H1 (cell line): Measurements from ENCODE around the gene ENDOD1. TPM values are rescaled to one million over a fixed set of nuclear protein-coding genes. Genes with fewer than 3 reads are reported as not detected.

Experiments
- CTCF ChIA-PET: fragments of 300-600 bp; sonication (Branson Sonifier 250); formaldehyde crosslinking; loops from one replicate; lab custom pipeline; 2021; ENCODE audit not compliant: partially characterized antibody; lab: Charles Lee
- POLR2A ChIA-PET: fragments of 300-600 bp; sonication (Branson Sonifier 250); formaldehyde crosslinking; loops from one replicate; lab custom pipeline; 2021; ENCODE audit warnings: inconsistent platforms; ENCODE audit not compliant: partially characterized antibody; lab: Charles Lee
- DNase-seq, 2 experiments: peaks; one replicate each; pipeline versions ENCODE4 v3.0.0 to v3.0.0-alpha.2; 2010 to 2022; ENCODE audit warnings: low spot score in 2 of 2, low read depth in 1 of 2, mixed read lengths in 1 of 2
- FAIRE-seq: peaks from 2 replicates; lab custom pipeline; 2011; peaks lifted over from hg19 to GRCh38; lab: Jason Lieb, UNC
- H2AFZ ChIP-seq: 2 replicates; pipeline ENCODE4 v1.8.1; 2012; ENCODE audit warnings: low read length, inconsistent platforms
- H2AK5ac ChIP-seq: 2 replicates; pipeline ENCODE4 v1.6.1; 2013; ENCODE audit warnings: low read depth, low read length
- H2BK120ac ChIP-seq: replicated peaks from 2 replicates; pipeline ENCODE3; 2013; ENCODE audit warnings: low read depth, low read length, inconsistent platforms
- H2BK12ac ChIP-seq: 2 replicates; pipeline ENCODE4 v1.6.1; 2013; ENCODE audit warnings: low read depth, low read length
- H2BK15ac ChIP-seq: 2 replicates; pipeline ENCODE4 v1.6.1; 2013; ENCODE audit warnings: low read length
- H2BK20ac ChIP-seq: 2 replicates; pipeline ENCODE4 v1.6.1; 2013; ENCODE audit warnings: low read length
- H2BK5ac ChIP-seq: 2 replicates; pipeline ENCODE4 v1.6.1; 2013; ENCODE audit warnings: low read depth, low read length
- H3K14ac ChIP-seq: 2 replicates; pipeline ENCODE4 v1.6.1; 2013; ENCODE audit warnings: inconsistent platforms; ENCODE audit not compliant: insufficient read length
- H3K18ac ChIP-seq: 2 replicates; pipeline ENCODE4 v1.6.1; 2013; ENCODE audit warnings: low read length; ENCODE audit errors: extremely low read depth
- H3K23ac ChIP-seq: 2 replicates; pipeline ENCODE4 v1.6.1; 2013; ENCODE audit warnings: inconsistent platforms; ENCODE audit not compliant: insufficient read length
- H3K23me2 ChIP-seq: 2 replicates; pipeline ENCODE4 v1.6.1; 2013; ENCODE audit warnings: low read depth, low read length
- H3K27ac ChIP-seq: 2 replicates; pipeline ENCODE4 v1.6.1; 2011; ENCODE audit warnings: low read depth, low read length, inconsistent platforms
- H3K27me3 ChIP-seq, 4 experiments: replicated peaks in 1 of 4; 1 replicate in 1 of 4; 2 replicates in 3 of 4; pipeline versions ENCODE4 v1.6.1 to v1.8.1; 2011 to 2013; ENCODE audit warnings: low read length in 3 of 4, mild to moderate bottlenecking in 3 of 4, inconsistent platforms in 2 of 4, mixed read lengths in 2 of 4, moderate library complexity in 1 of 4; ENCODE audit not compliant: control insufficient read depth in 3 of 4, insufficient read depth in 3 of 4; ENCODE audit errors: extremely low read depth in 1 of 4
- H3K36me3 ChIP-seq, 4 experiments: 2 replicates each; pipeline versions ENCODE4 v1.6.1 to v1.8.1; 2011 to 2013; ENCODE audit warnings: mild to moderate bottlenecking in 4 of 4, low read length in 3 of 4, moderate library complexity in 2 of 4, control low read depth in 1 of 4, inconsistent platforms in 1 of 4; ENCODE audit not compliant: insufficient read depth in 4 of 4, control insufficient read depth in 2 of 4
- H3K4ac ChIP-seq: replicated peaks from 2 replicates; pipeline ENCODE3; 2013; ENCODE audit warnings: low read length, low read depth, mixed read lengths, inconsistent platforms; ENCODE audit not compliant: insufficient read length
- H3K4me1 ChIP-seq, 4 experiments: replicated peaks in 1 of 4; 1 replicate in 1 of 4; 2 replicates in 3 of 4; pipeline versions ENCODE4 v1.6.1 to v1.8.1; 2011 to 2013; ENCODE audit warnings: low read length in 3 of 4, inconsistent platforms in 2 of 4, mixed read lengths in 1 of 4; ENCODE audit not compliant: insufficient read depth in 4 of 4, control insufficient read depth in 3 of 4
- H3K4me2 ChIP-seq, 2 experiments: 2 replicates each; pipeline versions ENCODE4 v1.6.1 to v1.8.1; 2011 to 2013; ENCODE audit warnings: low read depth in 2 of 2, low read length in 2 of 2, control low read depth in 1 of 2, inconsistent platforms in 1 of 2, mild to moderate bottlenecking in 1 of 2; ENCODE audit not compliant: insufficient read depth in 1 of 2
- H3K4me3 ChIP-seq, 4 experiments: fragments of 200-600, 300-600 bp in 1 of 4; sonication (generic), shearing (Covaris generic), sonication (Bioruptor Twin) in 1 of 4; 2 replicates each; pipeline versions ENCODE4 v1.5.1 to v1.8.1; 2011 to 2016; ENCODE audit warnings: low read length in 4 of 4, low read depth in 3 of 4, control low read depth in 2 of 4, inconsistent platforms in 2 of 4, mild to moderate bottlenecking in 2 of 4, mixed read lengths in 1 of 4, moderate library complexity in 1 of 4; ENCODE audit not compliant: insufficient read depth in 2 of 4; ENCODE audit errors: extremely low read depth in 1 of 4
- H3K56ac ChIP-seq: replicated peaks from 2 replicates; pipeline ENCODE3; 2013; ENCODE audit warnings: low read depth, mild to moderate bottlenecking, mixed read lengths, low read length, inconsistent platforms; ENCODE audit not compliant: insufficient read length
- H3K79me1 ChIP-seq: 2 replicates; pipeline ENCODE4 v1.6.1; 2013; ENCODE audit warnings: low read depth, low read length, control low read depth
- H3K79me2 ChIP-seq, 2 experiments: 2 replicates each; pipeline versions ENCODE4 v1.6.1 to v1.8.1; 2012 to 2013; ENCODE audit warnings: low read length in 2 of 2, mild to moderate bottlenecking in 2 of 2, inconsistent platforms in 1 of 2; ENCODE audit not compliant: insufficient read depth in 2 of 2, control insufficient read depth in 1 of 2
- H3K9ac ChIP-seq, 4 experiments: replicated peaks in 1 of 4; 1 replicate in 1 of 4; 2 replicates in 3 of 4; pipeline versions ENCODE4 v1.6.1 to v1.8.1; 2011 to 2013; ENCODE audit warnings: low read depth in 3 of 4, low read length in 3 of 4, control low read depth in 2 of 4, mild to moderate bottlenecking in 2 of 4, moderate library complexity in 2 of 4, inconsistent platforms in 1 of 4; ENCODE audit errors: extremely low read depth in 1 of 4
- H3K9me3 ChIP-seq, 2 experiments: 2 replicates each; pipeline versions ENCODE4 v1.6.1 to v1.8.1; 2012 to 2013; ENCODE audit warnings: mild to moderate bottlenecking in 2 of 2, moderate library complexity in 2 of 2, control low read depth in 1 of 2, inconsistent platforms in 1 of 2, low read depth in 1 of 2, low read length in 1 of 2, mixed read lengths in 1 of 2; ENCODE audit not compliant: insufficient read depth in 2 of 2
- H4K20me1 ChIP-seq, 2 experiments: replicated peaks in 1 of 2; 2 replicates each; pipeline versions ENCODE3 to v1.8.1; 2011 to 2013; ENCODE audit warnings: inconsistent platforms in 2 of 2, low read length in 2 of 2, mild to moderate bottlenecking in 1 of 2; ENCODE audit not compliant: insufficient read depth in 2 of 2, control insufficient read depth in 1 of 2
- H4K5ac ChIP-seq: 2 replicates; pipeline ENCODE4 v1.6.1; 2013; ENCODE audit warnings: low read length, low read depth, mixed read lengths, inconsistent platforms; ENCODE audit not compliant: insufficient read length
- H4K8ac ChIP-seq: 2 replicates; pipeline ENCODE4 v1.8.0; 2013; ENCODE audit warnings: mild to moderate bottlenecking, moderate library complexity, low read length, inconsistent platforms; ENCODE audit not compliant: insufficient read depth; ENCODE audit errors: extremely low read depth
- H4K91ac ChIP-seq: replicated peaks from 2 replicates; pipeline ENCODE3; 2013; ENCODE audit warnings: low read length, mixed read lengths, inconsistent platforms; ENCODE audit not compliant: insufficient read length
- KDM5A ChIP-seq: fragments of 200-600 bp; IDR thresholded peaks from 2 replicates; pipeline ENCODE4 v1.7.1; 2012; ENCODE audit warnings: mild to moderate bottlenecking, low read length, inconsistent platforms, mixed read lengths
- TAF7 ChIP-seq: optimal IDR thresholded peaks from 2 replicates; pipeline ENCODE3; 2011; ENCODE audit warnings: low read depth, mild to moderate bottlenecking, inconsistent platforms, low read length, moderate library complexity, borderline replicate concordance
- polyA plus RNA-seq, 7 experiments: library from polyadenylated mRNA; depleted of rRNA in 3 of 7; stranded (reverse) in 5 of 7; unstranded in 2 of 7; fragments of >200 nt in 5 of 7; fragments of 200-250 nt in 2 of 7; gene quantifications; 1 replicate in 5 of 7; 2 replicates in 1 of 7; 4 replicates in 1 of 7; pipeline versions ENCODE4 v1.2.1 to v1.2.3, GENCODE V29; 2011 to 2013; ENCODE audit warnings: missing spikeins in 2 of 7, mixed read lengths in 2 of 7
- total RNA-seq: library from RNA; stranded (reverse); fragmentation: NEBNext Ultra II Directional; extraction: Animal tissue kit (Norgen Biotek cat#: 25700); gene quantifications from 2 replicates; pipeline ENCODE4 v1.2.1, GENCODE V29; 2021
- TF ChIP-seq, protein P1 (sequence below): IDR thresholded peaks from 2 replicates; pipeline ENCODE4 v1.6.1; 2012; ENCODE audit warnings: inconsistent platforms

The ENDOD1 gene
- total and polyA plus RNA-seq, 2 of the 8 experiments (the other 6 are each of a cell fraction or from before 2014, with no cell fraction given) = 1.2 to 2.5 TPM

DNA sequence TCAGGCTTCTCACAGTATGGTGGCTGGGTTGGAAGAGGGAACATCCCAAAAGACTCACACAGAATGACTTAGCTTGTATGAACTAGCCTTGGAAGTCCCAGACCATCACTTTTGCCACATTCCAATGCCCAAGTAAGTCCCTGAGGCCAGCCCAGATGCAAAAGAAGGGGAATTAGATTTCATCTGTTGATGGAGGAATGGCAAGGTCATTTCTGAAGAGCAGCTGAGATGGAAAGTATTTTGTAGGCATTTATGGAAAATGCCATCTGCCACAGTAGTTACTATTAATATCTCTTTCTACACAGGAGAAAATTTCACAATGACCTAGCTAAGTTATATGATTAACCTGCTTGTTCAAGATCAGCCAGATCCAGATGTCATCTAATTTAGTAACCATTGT lies 58.8 kb downstream of the ENDOD1 start:
- no peak overlapping the region for H2BK120ac ChIP-seq
- H3K4me2 ChIP-seq = no peak overlapping the region
- no peaks in the 10 kb centered on the region for H3K36me3 ChIP-seq
- no peak overlapping the region for H2AK5ac ChIP-seq
- H2BK5ac ChIP-seq = no peak overlapping the region
- no peaks in the 10 kb centered on the region for H3K9me3 ChIP-seq
- no peak overlapping the region for H2BK12ac ChIP-seq
- no peak overlapping the region for H2BK15ac ChIP-seq
- H3K27ac ChIP-seq = no peak overlapping the region
- no peak for FAIRE-seq
- H3K18ac ChIP-seq = no peak overlapping the region
- TF ChIP-seq TAF7 (no peak), KDM5A (no peak)
- TF ChIP-seq, protein P1, sequence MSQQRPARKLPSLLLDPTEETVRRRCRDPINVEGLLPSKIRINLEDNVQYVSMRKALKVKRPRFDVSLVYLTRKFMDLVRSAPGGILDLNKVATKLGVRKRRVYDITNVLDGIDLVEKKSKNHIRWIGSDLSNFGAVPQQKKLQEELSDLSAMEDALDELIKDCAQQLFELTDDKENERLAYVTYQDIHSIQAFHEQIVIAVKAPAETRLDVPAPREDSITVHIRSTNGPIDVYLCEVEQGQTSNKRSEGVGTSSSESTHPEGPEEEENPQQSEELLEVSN = no peak
- no peak overlapping the region for H3K56ac ChIP-seq
- no peak overlapping the region for H2BK20ac ChIP-seq
- no peaks in the 10 kb centered on the region for H3K79me1 ChIP-seq
- no peak overlapping the region for H3K4ac ChIP-seq
- no peak overlapping the region for H2AFZ ChIP-seq
- ChIA-PET POLR2A (no interaction called here), CTCF (interaction anchor here (0.7 to 17.5 kb wide), 9 partner anchors 10 to 616 kb away, joined by 3 to 407 read pairs (median 4); partner anchors contain the start of gene ENDOD1)
- peaks cover 15% of the 10 kb centered on the region; the same call in 1 of the 2 replicates for H3K23me2 ChIP-seq
- no peak overlapping the region for H3K23ac ChIP-seq
- no peak overlapping the region for H3K14ac ChIP-seq
- no peak overlapping the region for H3K4me3 ChIP-seq
- no peaks in the 10 kb centered on the region for H4K20me1 ChIP-seq
- H4K5ac ChIP-seq = no peak overlapping the region
- peaks cover 15 to 57% (median 41%) of the 10 kb centered on the region in 4 experiments for H3K27me3 ChIP-seq
- no peak for DNase-seq
- no peak overlapping the region for H4K8ac ChIP-seq
- H4K91ac ChIP-seq = no peak overlapping the region
- peaks cover 3 to 5% (median 4%) of the 10 kb centered on the region in 4 experiments; a peak in 6 of 7 replicates for H3K4me1 ChIP-seq
- no peaks in the 10 kb centered on the region for H3K79me2 ChIP-seq
- no peak overlapping the region for H3K9ac ChIP-seq
